Activated CD4-positive, alpha-beta T cell treated with anti-CD3 and anti-CD28 coated beads, Interleukin-2, amount 50 U/mL, for 48 hours (primary cell): ENCODE measurements around the gene ACBD4.
A peak's percentile ranks its signal among the peaks of the same experiment; 100 is the strongest.

Experiments used
- DNase-seq, 2 experiments: peaks; one replicate each; pipeline ENCODE4 v3.0.0-alpha.2; 2020

The ACBD4 gene, protein sequence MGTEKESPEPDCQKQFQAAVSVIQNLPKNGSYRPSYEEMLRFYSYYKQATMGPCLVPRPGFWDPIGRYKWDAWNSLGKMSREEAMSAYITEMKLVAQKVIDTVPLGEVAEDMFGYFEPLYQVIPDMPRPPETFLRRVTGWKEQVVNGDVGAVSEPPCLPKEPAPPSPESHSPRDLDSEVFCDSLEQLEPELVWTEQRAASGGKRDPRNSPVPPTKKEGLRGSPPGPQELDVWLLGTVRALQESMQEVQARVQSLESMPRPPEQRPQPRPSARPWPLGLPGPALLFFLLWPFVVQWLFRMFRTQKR

DNA sequence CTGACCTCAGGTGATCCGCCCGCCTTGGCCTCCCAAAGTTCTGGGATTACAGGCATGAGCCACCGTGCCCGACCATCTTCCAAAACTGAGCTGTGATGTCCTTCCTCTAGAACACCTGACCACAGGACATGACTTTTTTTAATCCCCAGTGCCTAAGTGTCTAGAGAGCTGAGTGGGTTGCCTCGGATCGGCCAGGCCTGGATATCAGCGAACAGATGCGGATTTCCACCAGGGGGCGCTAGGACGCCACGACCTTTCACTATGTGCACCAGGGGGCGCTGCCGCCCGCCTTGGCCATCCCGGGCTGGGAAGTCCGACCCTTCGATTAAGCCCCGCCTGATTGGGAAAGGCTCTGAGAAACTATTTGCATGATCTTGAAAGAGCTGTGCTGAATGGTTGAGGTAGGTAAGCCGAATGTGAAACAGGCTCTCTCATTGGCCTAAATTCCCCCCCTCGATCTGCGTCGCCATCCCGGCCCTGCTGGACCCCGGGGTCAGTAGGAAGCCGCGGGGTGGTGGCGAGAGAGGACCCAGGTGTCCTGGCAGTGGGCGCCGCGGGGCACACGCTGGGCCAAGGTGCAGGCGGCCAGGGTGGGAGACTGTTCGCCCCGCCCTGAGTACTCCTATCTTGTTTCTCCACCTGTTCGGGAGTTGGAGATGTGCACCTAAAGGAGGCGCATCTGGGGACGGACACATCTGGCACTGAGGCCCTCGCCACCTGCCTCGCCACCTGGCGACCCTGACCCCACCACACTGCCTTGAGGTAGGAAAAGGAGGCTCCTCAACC, at the start of gene ACBD4:
TSS of gene ACBD4 (plus strand) at position 496 of the 786 bp plus-strand sequence. CDS start 458 bp downstream, outside the sequence.
- peak; percentile 97 to 98 for DNase-seq

DNA sequence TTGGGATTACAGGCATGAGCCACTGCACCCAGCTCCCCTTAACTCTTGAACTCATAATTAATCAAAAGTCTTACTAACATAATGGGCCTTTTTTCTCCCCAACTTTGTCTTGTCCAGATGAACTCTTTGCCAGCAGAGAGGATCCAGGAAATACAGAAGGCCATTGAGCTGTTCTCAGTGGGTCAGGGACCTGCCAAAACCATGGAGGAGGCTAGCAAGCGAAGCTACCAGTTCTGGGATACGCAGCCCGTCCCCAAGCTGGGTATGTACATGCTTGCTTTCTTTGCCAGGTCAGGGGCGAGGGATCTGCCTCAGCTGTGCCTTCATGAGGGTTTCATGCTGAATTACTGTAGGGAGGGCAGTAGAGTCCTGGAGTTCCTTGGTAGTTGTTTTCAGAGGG, 49.1 kb upstream of the ACBD4 start:
- DNase-seq = no peak

DNA sequence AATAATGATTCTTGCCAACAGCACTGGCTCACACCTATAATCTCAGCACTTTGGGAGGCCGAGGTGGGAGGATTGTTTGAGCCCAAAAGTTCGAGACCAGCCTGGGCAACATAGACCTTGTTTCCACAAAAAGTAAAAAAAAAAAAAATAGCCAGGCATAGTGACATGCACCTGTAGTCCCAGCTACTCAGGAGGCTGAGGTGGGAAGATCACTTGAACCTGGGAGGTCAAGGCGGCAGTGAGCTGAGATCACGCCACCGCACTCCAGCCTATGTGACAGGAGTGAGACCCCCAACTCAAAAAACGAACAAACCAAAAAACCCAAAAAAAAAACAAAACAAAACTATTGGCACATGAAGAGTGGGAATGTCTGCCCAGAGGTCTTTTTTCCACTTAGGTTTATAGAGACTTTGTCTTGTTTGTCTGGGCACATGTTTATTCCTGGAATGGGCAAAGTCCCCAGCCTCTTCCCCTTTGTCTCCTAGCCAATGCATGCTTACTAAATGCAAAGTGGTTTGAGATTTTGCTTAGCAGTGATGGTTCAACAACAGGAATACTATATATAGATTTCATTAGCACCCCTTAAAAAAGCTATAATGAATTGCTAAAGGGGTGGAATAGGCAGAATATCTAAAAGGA, 48.5 kb upstream of the ACBD4 start:
- no peak for DNase-seq

DNA sequence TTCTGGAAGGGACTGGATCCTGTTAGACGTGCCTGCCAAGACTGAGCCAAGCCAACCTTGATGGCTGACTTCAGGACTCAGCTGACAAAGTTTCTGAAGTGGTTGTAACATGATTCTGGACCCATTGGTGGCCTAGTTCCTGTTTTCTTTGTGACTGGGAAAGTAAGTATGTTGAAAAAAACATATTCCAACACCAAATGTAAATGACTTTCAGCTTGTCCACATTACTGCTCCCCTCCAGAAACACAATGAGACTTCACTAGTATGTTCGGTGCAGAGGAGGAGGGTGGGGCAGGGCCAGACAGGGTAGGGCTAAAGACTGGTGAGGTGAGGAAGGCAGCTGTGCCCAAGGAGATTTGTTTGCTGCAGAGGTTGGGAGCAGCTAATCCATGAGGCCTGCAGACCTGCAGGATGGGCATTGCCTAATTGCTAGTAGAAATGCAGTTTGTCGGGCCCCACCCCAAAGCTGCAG, 47.9 kb upstream of the ACBD4 start:
- DNase-seq = no peak

DNA sequence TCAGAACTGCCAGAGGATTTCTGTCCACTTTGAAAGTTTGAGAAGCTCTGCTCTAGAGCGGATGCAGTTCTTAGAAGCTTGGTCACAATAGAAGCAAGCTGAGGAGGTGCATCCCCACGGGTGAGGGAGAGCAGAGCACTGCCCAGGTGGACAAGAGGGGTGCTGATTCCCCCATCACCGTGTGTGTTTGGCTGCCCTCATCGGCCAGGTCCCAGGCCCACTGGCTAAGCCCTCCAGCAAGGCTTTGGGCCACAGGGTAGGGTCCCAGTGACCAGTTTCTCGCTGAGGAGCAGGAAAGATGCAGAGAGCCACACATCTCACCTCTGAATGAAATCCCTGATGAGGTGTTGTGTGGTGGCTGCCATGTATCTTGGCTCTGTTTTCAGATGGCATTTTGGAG, 47.5 kb upstream of the ACBD4 start:
- DNase-seq = no peak

DNA sequence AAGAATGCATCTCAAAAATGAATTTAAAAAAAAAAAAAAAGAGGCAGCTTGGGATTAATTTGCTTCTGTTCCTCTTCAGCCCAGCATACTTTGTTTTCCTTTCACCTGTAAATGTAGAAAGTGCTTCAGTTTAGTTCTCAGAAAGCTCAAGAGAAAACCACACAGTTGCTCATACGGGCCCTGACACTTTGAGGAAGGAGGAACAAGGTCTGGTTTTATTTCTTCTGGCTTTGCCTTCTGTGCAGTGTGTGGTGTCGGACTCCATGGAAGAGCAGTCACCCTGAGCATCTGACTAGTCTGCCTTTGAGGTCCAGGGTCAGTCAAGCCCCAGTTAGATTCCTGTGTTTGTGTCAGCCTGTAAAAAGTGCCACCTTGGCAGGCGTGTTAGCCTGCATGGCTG, 46.7 kb upstream of the ACBD4 start:
- no peak for DNase-seq

DNA sequence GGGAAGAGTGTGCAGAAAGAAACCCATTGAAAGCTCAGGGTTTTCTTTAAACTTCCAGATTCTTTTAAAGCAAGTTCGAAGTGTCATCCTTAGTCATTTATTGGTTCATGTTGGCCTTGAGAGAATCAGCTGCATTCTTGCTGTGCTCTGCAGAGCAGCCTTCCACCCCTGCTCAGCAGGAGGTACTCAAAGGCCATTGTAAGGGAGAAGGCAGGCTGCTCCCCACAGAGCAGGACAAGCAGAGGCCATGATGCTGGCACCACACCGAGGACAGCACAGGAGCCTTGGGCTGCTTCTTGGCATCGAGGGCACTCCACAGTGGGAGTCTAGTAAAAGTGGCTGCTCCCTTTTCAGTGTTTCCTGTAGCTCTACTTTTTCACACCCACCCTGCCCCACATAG, 44.8 kb upstream of the ACBD4 start:
- no peak for DNase-seq

DNA sequence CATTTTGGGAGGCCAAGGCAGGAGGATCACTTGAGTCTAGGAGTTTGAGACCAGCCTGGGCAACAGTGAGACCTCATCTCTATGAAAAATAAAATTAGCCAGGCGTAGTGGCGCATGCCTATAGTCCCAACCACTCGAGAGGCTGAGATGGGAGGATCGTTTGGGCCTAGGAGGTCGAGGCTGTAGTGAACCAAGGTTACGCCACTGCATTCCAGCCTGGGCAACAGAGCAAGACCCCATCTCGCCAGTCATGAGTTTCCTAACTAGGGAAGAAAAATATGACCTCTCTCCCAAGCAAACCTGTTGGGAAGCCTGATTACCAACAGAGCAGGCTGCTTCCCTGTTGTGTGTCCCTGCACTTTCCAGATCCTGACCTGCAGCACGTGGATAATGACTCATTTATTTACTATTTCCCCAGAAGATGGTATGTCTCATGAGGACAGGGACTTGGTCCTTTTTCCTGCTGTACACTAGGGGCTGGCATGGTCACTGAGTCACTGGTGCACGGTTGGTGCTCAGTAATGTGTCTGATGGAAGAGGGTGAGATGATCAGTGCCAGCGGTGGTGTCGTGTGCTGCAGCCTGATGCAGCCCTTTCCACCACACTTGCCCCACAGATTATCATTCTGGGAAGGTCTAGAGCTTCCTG, 43.6 kb upstream of the ACBD4 start:
- no peak for DNase-seq

DNA sequence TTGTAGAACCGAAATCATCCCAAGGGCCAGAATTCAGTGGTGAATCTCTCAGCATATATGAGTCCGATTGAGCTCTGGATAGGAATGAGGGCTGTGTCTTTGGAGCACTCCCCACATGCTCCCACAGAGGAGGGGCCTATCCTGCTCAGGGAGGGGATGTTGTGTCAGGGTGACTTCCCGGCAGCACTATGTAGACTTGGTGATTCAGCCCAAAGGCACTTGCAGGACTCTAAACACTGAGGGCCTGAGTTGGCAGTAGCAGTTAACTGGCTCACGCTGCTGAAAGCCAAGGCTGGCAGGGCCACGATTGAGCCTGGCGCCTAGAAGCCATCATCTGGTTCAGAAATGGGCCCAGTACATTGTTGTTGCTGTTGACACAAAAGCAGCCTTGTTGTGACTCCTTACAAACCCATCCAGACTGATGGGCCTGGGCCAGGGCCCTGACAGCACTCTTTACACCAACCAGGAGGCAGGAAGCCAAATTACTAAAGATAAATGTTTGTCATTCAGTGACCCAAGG, 42.5 kb upstream of the ACBD4 start:
- no peak for DNase-seq

DNA sequence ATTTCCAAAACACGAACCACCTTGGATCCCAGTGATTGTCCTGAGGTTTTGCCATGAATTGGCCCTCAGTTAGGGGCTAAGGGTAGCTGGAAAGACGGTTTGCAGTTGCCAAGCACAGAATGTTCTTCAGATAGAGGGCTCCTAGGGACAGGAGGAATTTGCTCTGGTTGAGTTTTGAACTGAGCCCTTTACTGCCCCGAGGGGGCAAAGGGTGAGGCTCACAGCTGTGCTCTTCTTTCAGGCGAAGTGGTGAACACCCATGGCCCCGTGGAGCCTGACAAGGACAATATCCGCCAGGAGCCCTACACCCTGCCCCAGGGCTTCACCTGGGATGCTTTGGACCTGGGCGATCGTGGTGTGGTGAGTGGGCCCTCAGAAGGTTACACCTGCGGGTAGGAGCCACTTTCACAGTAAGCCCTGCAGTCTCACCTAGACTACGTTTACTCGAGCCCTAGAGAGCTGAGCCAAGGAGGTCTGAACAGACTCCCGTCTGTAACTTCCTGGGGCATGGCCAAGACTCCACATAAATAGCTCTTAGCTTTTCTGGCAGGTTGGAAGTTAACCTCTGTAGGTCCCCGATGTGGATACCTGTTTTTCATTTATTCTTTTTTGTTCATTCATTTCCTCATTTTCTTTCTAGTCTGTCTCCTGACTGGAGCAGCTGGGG, 41.9 kb upstream of the ACBD4 start:
- no peak for DNase-seq

DNA sequence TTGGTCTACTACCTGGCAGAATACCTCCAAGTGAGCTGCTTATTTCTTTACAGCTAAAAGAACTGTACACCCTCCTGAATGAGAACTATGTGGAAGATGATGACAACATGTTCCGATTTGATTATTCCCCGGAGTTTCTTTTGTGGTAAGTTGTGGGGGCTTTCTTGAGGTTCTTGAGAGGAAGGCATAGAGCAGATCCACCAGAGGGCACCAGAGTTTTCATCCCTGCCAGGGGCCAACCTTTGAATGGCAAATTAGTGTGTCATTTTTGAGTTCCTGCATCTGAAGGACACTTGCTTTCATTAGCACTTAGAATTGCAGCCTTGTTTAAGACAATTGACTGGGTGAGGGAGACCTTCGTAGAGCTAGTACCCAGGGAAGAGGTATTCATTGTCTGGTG, 39.3 kb upstream of the ACBD4 start:
- no peak for DNase-seq

DNA sequence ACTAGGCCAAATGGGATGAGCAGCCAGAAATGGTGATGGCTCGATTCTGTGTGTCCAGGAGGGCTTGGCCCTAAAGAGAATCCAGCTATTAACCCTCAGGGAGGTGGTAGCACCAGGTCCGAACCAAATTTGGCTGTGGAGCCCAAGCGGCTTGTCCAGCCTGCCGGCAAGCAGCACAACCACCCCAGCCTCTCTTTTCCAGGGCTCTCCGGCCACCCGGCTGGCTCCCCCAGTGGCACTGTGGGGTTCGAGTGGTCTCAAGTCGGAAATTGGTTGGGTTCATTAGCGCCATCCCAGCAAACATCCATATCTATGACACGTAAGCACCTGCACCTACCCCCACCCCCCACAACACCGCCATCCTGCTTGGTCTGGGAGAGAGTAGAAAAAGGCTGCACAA, 38.6 kb upstream of the ACBD4 start:
- no peak for DNase-seq

DNA sequence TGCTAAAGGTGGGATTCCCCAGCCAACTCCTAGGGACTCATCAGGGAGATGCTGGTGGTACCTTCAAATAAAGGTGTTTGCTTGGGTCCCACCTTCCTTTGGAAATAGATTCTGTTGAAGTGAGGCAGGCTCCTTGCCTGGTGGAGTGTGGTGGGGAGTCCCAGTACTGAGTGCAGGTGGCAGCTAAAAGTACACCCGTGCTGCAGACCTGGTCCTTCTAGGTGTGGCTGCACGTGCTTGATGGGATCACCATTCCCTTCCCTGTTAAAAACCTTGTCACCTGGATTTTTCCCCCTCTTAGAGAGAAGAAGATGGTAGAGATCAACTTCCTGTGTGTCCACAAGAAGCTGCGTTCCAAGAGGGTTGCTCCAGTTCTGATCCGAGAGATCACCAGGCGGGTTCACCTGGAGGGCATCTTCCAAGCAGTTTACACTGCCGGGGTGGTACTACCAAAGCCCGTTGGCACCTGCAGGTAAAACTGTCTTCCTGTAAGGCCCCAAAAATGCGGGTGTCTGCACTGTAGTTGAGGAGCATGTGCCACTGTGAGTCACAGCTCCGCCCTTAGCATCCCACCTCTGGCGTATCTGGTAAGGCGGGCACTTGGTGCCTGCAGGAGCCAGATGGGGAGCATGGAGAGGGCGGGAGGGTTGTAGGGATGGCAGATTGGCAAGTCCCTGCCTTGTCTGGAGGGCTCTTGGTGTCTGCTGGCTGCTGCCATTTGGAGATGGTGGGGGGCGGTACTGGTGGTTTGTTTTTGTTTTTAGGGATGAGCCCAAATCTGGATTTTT, 37.2 kb upstream of the ACBD4 start:
- DNase-seq = no peak

DNA sequence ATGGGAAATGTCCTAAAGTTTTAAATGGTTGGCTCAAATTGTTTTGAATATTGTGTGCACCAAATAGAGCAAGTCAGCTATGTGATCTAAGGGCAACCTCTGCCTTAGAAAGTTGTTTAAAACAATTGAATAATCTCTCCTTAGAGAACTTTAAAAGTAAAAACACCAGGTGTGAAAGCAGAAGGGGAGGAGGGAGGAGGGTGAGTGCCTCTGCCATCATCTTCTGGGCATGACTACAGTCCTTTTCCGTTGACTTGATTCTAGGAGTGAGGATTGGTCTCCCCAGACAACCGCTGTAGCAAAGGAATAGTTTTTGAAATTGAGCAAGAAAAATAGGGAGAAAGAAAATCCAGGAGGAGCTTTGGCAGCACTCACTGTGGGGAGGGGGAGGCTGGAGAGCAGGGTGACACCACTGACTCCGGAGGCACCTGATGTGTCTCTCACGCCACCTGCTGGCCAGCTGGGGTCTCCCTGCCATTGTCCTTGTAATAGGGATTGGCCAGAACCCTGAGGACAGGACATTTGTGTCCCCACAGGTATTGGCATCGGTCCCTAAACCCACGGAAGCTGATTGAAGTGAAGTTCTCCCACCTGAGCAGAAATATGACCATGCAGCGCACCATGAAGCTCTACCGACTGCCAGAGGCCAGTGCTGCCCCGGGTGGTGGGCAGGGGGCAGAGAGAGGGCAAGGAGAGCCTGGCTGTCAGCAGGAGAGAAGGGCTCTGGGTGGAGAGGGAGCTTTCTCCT, 36.4 kb upstream of the ACBD4 start:
- DNase-seq = peak; percentile 83 to 86

DNA sequence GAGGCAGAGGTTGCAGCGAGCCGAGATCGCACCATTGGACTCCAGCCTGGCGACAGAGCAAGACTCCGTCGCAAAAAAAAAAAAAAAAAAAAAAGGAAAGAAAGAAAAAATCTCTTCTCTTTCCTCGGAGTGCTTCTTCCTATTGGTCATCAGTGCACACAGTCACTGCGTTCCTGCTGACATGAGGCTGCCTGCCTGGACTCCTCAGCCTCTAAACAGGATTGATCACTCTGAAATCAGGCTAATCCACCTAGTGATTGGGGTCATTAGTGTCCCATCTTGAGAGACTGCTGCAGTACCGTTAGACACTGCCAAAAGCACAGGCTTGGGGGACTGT, 34.0 kb upstream of the ACBD4 start:
- DNase-seq = no peak

DNA sequence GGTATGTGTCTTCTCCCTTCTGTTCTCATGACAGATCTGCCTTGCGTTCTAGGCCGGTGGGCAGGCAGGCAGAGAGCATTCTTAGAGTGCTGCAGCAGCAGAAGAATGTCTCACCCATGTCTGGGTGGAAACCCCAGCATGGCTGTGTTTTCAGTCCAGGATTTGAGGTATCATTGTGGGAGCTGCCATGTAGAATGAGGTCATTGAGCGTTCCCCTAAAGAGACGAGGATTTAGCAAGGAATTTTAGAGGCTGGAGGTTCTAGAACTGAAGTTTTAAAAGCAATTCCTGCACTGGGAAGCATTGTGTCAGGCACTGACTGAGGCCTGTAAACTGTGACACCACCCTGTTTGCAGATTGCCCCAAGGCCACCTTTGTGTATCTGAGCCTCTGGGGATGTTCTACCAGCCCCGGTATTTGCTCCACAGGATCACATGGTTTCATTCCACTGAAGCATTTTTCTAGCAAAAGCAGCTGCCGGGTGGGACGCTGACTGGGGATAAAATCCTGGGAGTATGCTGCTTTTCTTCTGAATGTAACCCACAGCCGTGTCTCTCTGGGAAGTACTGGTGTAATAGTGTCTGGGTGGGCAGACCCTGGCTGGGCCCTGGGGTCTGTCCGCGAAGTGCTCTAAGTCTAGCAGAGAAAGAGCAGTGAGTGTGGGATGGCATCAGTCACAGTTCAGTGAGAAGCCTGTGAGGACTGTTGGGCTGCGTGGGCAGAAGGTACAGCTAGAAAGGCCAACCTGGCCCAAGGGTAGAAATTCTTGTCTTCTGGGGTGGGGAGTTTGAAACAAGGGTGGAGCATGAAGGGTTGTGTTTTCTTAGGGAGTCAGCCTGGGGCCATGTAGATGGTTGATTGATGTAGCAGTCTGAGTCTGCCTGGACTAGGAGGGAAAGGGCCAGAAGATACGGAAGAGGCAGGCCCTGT, 33.3 kb upstream of the ACBD4 start:
- no peak for DNase-seq

DNA sequence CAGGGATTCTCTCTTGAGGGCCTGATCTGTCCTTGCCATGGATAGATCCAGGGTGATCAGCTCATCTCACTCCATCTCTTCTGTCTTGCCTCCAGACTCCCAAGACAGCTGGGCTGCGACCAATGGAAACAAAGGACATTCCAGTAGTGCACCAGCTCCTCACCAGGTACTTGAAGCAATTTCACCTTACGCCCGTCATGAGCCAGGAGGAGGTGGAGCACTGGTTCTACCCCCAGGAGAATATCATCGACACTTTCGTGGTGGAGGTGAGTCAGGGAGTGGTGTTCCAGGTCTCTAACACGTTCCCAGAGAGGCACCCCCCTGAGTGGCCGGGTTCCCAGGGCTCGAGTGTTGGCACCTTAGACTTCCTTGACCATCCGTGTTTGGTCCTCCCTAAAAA, 32.6 kb upstream of the ACBD4 start:
- no peak for DNase-seq

DNA sequence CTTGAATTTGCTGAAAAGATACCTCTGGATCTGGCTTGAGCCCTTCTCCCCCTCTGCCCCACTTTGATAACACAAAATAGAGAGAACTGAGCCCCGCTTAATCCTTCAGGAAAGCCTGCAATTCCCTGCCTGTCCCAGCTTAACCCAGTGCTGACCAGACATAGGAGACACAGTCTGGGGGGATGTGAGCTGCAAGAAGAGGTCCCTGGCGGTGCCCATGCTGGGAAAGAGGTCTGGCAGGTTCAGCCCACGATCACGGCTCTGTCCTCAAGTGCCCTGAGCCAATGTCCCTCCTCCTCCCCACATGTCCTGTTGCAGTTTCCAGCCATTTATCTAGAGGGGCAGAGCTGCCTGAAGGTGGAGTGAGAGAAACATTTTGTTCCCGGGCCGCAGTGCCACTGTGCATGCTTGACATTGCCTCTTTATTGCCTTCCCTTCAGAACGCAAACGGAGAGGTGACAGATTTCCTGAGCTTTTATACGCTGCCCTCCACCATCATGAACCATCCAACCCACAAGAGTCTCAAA, 32.2 kb upstream of the ACBD4 start:
- no peak for DNase-seq

DNA sequence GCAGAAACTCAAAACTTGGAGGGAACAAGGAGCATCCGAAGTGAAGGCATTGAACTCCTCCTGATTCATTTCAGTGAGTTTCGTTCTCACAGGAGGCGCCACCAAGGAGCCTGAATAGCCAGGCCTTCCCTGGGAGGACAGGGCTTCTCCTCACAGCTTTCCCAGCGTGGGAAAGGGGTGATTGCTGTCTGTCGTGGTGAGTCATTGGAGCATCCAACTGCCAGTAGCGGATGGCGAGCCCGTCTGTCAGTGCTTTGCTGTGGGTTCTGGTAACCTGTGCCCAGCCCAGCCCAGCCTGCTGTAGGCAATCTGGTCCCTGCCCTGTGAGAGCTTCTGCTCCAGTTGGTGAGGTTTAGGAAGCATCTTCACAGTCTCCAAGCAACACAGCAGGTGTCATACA, 31.5 kb upstream of the ACBD4 start:
- DNase-seq = no peak

DNA sequence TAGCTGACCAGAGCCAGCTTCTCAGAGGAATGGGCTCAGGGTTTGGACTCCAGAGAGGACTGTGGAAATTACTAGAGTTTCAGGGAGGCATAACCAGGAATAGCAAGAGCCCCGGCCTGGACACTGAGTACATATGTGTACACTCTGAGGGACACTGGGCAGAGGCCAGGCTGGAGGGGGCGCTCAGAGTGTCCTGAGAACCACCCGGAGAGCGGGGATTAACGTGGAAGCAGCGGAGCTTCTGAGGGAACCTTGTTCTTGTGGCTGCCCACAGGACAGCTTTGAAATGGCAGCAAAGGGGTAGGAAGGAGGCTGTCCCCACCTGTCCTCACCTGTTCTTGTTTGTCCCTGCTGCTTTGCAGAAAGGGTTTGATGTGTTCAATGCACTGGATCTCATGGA, 31.0 kb upstream of the ACBD4 start:
- DNase-seq = no peak
